NOMO-1 treated with dmso at 0.1 percent for 144 hours (cell line): Measurements from ENCODE around the gene GCSAM.
"Not testable (repeated sequence)": the region's sequence is repeated elsewhere in the genome, so short reads cannot be mapped to it uniquely, and the experiment has no call there.

Source experiments
- DNase-seq: peaks from one replicate; lab custom pipeline; 2025; ENCODE audit not compliant: unreplicated experiment; lab: John Stamatoyannopoulos, UW

GCSAM gene

GRCh38 chr3:112074616-112075497 is 58.2 kb downstream of the GCSAM start:
- no peak for DNase-seq

GRCh38 chr3:112074006-112074405 is 59.0 kb downstream of the GCSAM start:
- no peak for DNase-seq

DNA sequence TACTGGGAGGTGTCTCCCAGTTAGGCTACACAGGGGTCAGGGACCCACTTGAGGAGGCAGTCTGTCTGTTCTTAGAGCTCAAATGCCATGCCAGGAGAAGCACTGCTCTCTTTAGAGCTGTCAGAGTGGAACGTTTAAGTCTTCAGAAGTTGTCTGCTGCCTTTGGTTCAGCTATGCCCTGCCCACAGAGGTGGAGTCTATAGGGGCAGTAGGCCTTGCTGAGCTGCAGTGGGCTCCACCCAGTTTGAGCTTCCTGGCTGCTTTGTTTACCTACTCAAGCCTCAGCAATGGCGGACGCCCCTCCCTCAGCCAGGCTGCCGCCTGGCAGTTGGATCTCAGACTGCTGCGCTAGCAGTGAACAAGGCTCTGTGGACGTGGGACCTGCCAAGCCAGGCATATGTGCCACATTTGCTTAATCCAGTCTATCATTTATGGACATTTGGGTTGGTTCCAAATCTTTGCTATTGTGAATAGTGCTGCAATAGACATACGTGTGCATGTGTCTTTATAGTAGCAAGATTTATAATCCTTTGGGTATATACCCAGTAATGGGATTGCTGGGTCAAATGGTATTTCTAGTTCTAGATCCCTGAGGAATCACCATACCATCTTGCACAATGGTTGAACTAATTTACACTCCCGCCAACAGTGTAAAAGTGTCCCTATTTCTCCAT is 60.5 kb downstream of the GCSAM start:
- not testable (repeated sequence) for DNase-seq
